Effector memory CD4-positive, alpha-beta T cell (primary cell): ENCODE data around the gene TSPAN5.

ENCODE experiments used
- DNase-seq, 3 donors: peaks; one replicate each; pipeline ENCODE4 v3.0.0-alpha.2; 2020
- H3K27ac ChIP-seq: 2 replicates; pipeline ENCODE4 v1.7.0; 2013; ENCODE audit warnings: mild to moderate bottlenecking, low read length, moderate library complexity; ENCODE audit not compliant: insufficient read depth, poor library complexity, severe bottlenecking
- H3K27me3 ChIP-seq: replicated peaks from 2 replicates; pipeline ENCODE4 v1.7.0; 2013; ENCODE audit warnings: mild to moderate bottlenecking, low read length; ENCODE audit not compliant: insufficient read depth, control insufficient read depth, poor library complexity, severe bottlenecking
- H3K36me3 ChIP-seq: 2 replicates; pipeline ENCODE4 v1.7.0; 2013; ENCODE audit warnings: mild to moderate bottlenecking, low read length, moderate library complexity; ENCODE audit not compliant: control insufficient read depth, insufficient read depth
- H3K4me1 ChIP-seq: 2 replicates; pipeline ENCODE4 v1.7.0; 2013; ENCODE audit warnings: low read length, mild to moderate bottlenecking; ENCODE audit not compliant: control insufficient read depth, insufficient read depth, poor library complexity, severe bottlenecking
- H3K4me3 ChIP-seq: 2 replicates; pipeline ENCODE4 v1.7.0; 2013; ENCODE audit warnings: low read length, low read depth, mild to moderate bottlenecking; ENCODE audit not compliant: insufficient read depth, poor library complexity, severe bottlenecking
- H3K9me3 ChIP-seq: 2 replicates; pipeline ENCODE4 v1.7.0; 2013; ENCODE audit warnings: mild to moderate bottlenecking, low read length, moderate library complexity; ENCODE audit not compliant: control insufficient read depth

TSPAN5 gene

DNA sequence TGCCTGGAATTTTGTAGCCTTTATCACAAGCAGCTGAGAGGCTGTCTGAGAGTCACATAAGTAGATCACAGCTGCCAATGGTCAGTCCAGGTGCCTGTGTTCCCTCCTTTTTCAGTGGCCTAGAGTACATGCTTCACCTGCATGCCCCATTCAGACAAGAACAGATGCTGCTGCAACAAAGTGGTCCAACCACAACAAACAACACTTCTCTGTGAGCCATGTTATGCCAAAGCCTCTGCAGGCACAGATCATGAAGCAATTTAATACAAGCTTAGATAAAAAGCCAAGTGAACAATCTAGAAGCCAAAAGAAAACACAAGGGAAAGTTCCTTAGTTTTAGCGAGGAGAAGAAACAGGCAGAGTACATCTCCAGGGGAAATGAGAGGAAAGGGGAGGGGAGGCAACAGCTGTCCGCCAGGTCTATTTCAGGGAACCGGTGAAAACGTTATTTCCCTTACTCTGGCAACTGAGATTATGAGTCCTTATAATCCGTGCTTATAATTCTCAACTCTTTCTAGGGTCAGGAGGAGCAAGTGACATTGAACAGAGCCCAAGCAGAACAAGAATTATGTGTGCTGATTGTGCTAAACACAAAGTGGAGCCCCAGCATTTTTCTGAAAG is 92.6 kb downstream of the TSPAN5 start:
- H3K4me1 ChIP-seq, result no peaks in the 10 kb centered on the region
- DNase-seq, result no peak
- no peak overlapping the region for H3K4me3 ChIP-seq
- no peak overlapping the region for H3K27ac ChIP-seq
- no peaks in the 10 kb centered on the region for H3K36me3 ChIP-seq
- H3K9me3 ChIP-seq, result no peaks in the 10 kb centered on the region
- H3K27me3 ChIP-seq, result no peaks in the 10 kb centered on the region

DNA sequence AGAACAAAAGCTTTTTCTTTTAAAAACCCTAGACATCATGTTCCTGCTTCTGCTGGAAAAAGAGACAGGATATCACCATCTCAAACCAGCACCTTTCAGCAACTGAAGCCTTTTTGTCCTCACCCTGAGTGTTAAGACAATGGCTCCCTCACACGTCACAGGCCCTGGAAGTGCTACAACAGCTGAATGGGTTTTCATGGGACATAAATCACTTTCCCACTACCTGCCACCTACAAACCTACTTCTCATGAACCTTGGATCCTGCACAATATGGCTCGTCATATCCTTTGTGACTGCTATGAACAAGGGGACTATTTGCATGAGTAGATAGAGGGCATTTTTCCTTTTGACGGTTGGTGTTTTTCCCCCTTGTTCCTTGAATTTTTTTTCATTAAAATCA is 93.6 kb downstream of the TSPAN5 start:
- Histone ChIP-seq H3K36me3 (no peaks in the 10 kb centered on the region), H3K4me3 (no peak overlapping the region), H3K4me1 (no peaks in the 10 kb centered on the region), H3K9me3 (no peaks in the 10 kb centered on the region), H3K27ac (no peak overlapping the region), H3K27me3 (no peaks in the 10 kb centered on the region)
- DNase-seq, result no peak

- Histone ChIP-seq H3K9me3 (no peaks in the 10 kb centered on the region), H3K27ac (no peak overlapping the region), H3K36me3 (no peaks in the 10 kb centered on the region), H3K4me3 (no peak overlapping the region), H3K27me3 (no peaks in the 10 kb centered on the region), H3K4me1 (no peaks in the 10 kb centered on the region)
- DNase-seq, result no peak
Measured at GRCh38 chr4:98560321-98560720, 98.1 kb downstream of the TSPAN5 start.

GRCh38 chr4:98558471-98559169 is 99.8 kb downstream of the TSPAN5 start:
- no peaks in the 10 kb centered on the region for H3K9me3 ChIP-seq
- H3K36me3 ChIP-seq, result no peaks in the 10 kb centered on the region
- H3K4me3 ChIP-seq, result no peak overlapping the region
- H3K4me1 ChIP-seq, result no peaks in the 10 kb centered on the region
- H3K27me3 ChIP-seq, result no peaks in the 10 kb centered on the region
- no peak overlapping the region for H3K27ac ChIP-seq
- no peak for DNase-seq

- Histone ChIP-seq H3K27ac (no peak overlapping the region), H3K9me3 (no peaks in the 10 kb centered on the region), H3K27me3 (no peaks in the 10 kb centered on the region), H3K36me3 (no peaks in the 10 kb centered on the region), H3K4me3 (no peak overlapping the region), H3K4me1 (no peaks in the 10 kb centered on the region)
- DNase-seq, result no peak
Measured at GRCh38 chr4:98557194-98557892, 101.1 kb downstream of the TSPAN5 start.

- Histone ChIP-seq H3K36me3 (no peaks in the 10 kb centered on the region), H3K27me3 (no peaks in the 10 kb centered on the region), H3K4me3 (no peak overlapping the region), H3K9me3 (no peaks in the 10 kb centered on the region), H3K4me1 (no peaks in the 10 kb centered on the region), H3K27ac (no peak overlapping the region)
- DNase-seq, result no peak
Measured at GRCh38 chr4:98556451-98556850, 102.0 kb downstream of the TSPAN5 start.

- no peaks in the 10 kb centered on the region for H3K4me1 ChIP-seq
- no peaks in the 10 kb centered on the region for H3K9me3 ChIP-seq
- H3K4me3 ChIP-seq, result no peak overlapping the region
- H3K36me3 ChIP-seq, result no peaks in the 10 kb centered on the region
- H3K27me3 ChIP-seq, result no peaks in the 10 kb centered on the region
- no peak for DNase-seq
- no peak overlapping the region for H3K27ac ChIP-seq
Measured at GRCh38 chr4:98555798-98556445, 102.5 kb downstream of the TSPAN5 start.

GRCh38 chr4:98546910-98547594 is 111.4 kb downstream of the TSPAN5 start:
- Histone ChIP-seq H3K4me1 (no peaks in the 10 kb centered on the region), H3K27ac (no peak overlapping the region), H3K27me3 (no peaks in the 10 kb centered on the region), H3K36me3 (no peaks in the 10 kb centered on the region), H3K4me3 (no peak overlapping the region), H3K9me3 (no peaks in the 10 kb centered on the region)
- DNase-seq, result no peak

DNA sequence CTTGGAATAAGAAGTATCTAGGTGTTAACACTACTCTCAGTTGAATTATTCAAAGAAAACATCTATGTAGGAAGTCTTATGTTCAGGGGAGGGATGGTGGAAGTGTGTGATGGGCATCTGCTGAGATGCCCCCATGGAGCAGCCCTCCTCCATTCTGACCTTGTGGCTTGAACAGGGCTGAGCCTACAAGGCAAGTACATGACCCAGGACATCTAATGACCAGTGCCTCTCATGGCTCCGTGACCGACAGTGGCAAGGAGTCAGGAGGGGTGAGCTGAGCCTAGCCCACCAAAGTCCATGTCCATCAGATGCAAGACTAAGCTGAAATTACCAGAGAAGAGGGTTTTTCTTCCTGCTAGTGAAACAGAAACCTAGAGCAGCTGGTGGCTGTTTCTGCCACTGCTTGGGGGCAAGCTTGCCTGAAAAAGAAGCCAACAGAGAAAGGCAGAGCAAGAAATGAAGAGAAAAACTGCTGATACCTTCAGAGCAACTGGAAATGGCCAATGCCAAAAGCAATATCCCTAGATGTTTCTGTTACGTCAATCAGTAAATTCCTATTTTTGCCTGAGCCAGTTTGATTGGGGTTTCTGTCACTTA is 113.5 kb downstream of the TSPAN5 start:
- DNase-seq, result no peak
- no peak overlapping the region for H3K4me3 ChIP-seq
- no peaks in the 10 kb centered on the region for H3K36me3 ChIP-seq
- H3K27me3 ChIP-seq, result no peaks in the 10 kb centered on the region
- H3K27ac ChIP-seq, result no peak overlapping the region
- no peaks in the 10 kb centered on the region for H3K9me3 ChIP-seq
- H3K4me1 ChIP-seq, result no peaks in the 10 kb centered on the region
